H9 (cell line): ENCODE results near the gene DHRS2. TPM values are rescaled to one million over a fixed set of nuclear protein-coding genes. Genes with fewer than 3 reads are reported as not detected.

ENCODE experiments used
- DNase-seq: peaks from one replicate; pipeline ENCODE4 v3.0.0-alpha.2; 2017
- H2AFZ ChIP-seq: one replicate; pipeline ENCODE4 v1.6.1; 2013; ENCODE audit warnings: mild to moderate bottlenecking, low read length, control low read depth, moderate library complexity
- H2AK5ac ChIP-seq: 2 replicates; pipeline ENCODE4 v1.6.1; 2013; ENCODE audit warnings: low read length, control low read depth, mixed read lengths; ENCODE audit not compliant: insufficient read length
- H2BK120ac ChIP-seq: one replicate; pipeline ENCODE4 v1.6.1; 2013; ENCODE audit warnings: low read depth, mild to moderate bottlenecking, low read length, control low read depth, inconsistent platforms; ENCODE audit not compliant: poor library complexity, severe bottlenecking
- H2BK12ac ChIP-seq: 2 replicates; pipeline ENCODE4 v1.6.1; 2013; ENCODE audit warnings: low read length, control low read depth, mixed read lengths, low read depth; ENCODE audit not compliant: insufficient read length
- H2BK15ac ChIP-seq: 2 replicates; pipeline ENCODE4 v1.6.1; 2013; ENCODE audit warnings: low read depth, low read length, control low read depth
- H2BK20ac ChIP-seq: one replicate; pipeline ENCODE4 v1.6.1; 2013; ENCODE audit warnings: low read depth, mild to moderate bottlenecking, low read length, control low read depth, inconsistent platforms; ENCODE audit not compliant: poor library complexity, severe bottlenecking
- H2BK5ac ChIP-seq: 2 replicates; pipeline ENCODE4 v1.6.1; 2013; ENCODE audit warnings: low read length, control low read depth, mixed read lengths; ENCODE audit not compliant: insufficient read length
- H3K14ac ChIP-seq: 2 replicates; pipeline ENCODE4 v1.6.1; 2013; ENCODE audit warnings: low read length, control low read depth; ENCODE audit not compliant: insufficient read depth
- H3K18ac ChIP-seq: 2 replicates; pipeline ENCODE4 v1.6.1; 2013; ENCODE audit warnings: low read depth, mild to moderate bottlenecking, mixed read lengths, low read length, control low read depth; ENCODE audit not compliant: insufficient read length
- H3K23ac ChIP-seq: 2 replicates; pipeline ENCODE4 v1.6.1; 2013; ENCODE audit warnings: low read length, control low read depth, mixed read lengths, low read depth; ENCODE audit not compliant: insufficient read length
- H3K23me2 ChIP-seq: 2 replicates; pipeline ENCODE4 v1.6.1; 2013; ENCODE audit warnings: low read depth, mild to moderate bottlenecking, mixed read lengths, low read length, control low read depth; ENCODE audit not compliant: insufficient read length, poor library complexity, severe bottlenecking
- H3K27ac ChIP-seq: 2 replicates; pipeline ENCODE4 v1.5.1; 2013; ENCODE audit warnings: low read length, control low read depth, mixed read lengths, low read depth; ENCODE audit not compliant: insufficient read length
- H3K27me3 ChIP-seq: 2 replicates; pipeline ENCODE4 v1.6.1; 2013; ENCODE audit warnings: low read length, control low read depth, inconsistent platforms; ENCODE audit not compliant: insufficient read depth
- H3K4ac ChIP-seq: 2 replicates; pipeline ENCODE4 v1.6.1; 2013; ENCODE audit warnings: low read depth, mild to moderate bottlenecking, control low read depth, inconsistent platforms, low read length, moderate library complexity
- H3K4me1 ChIP-seq: 2 replicates; pipeline ENCODE4 v1.6.1; 2013; ENCODE audit warnings: low read length, control low read depth, inconsistent platforms; ENCODE audit not compliant: insufficient read depth
- H3K4me2 ChIP-seq: 2 replicates; pipeline ENCODE4 v1.6.1; 2013; ENCODE audit warnings: low read length, control low read depth, mixed read lengths; ENCODE audit not compliant: insufficient read length, insufficient read depth
- H3K56ac ChIP-seq: 2 replicates; pipeline ENCODE4 v1.6.1; 2013; ENCODE audit warnings: low read depth, mild to moderate bottlenecking, mixed read lengths, low read length, control low read depth; ENCODE audit not compliant: insufficient read length
- H3K79me1 ChIP-seq: 2 replicates; pipeline ENCODE4 v1.6.1; 2013; ENCODE audit warnings: low read depth, mild to moderate bottlenecking, moderate library complexity, low read length, control low read depth, inconsistent platforms; ENCODE audit not compliant: insufficient read depth, poor library complexity, severe bottlenecking
- H3K79me2 ChIP-seq: 2 replicates; pipeline ENCODE4 v1.6.1; 2013; ENCODE audit warnings: low read length, control low read depth, inconsistent platforms; ENCODE audit not compliant: insufficient read depth
- H3K9ac ChIP-seq: 2 replicates; pipeline ENCODE4 v1.6.1; 2013; ENCODE audit warnings: low read length, control low read depth, mixed read lengths; ENCODE audit not compliant: insufficient read length; ENCODE audit errors: extremely low read depth
- H3K9me3 ChIP-seq: one replicate; pipeline ENCODE4 v1.6.1; 2013; ENCODE audit warnings: low read depth, low read length, inconsistent platforms; ENCODE audit not compliant: control insufficient read depth
- H3T11ph ChIP-seq: one replicate; pipeline ENCODE4 v1.6.1; 2013; ENCODE audit warnings: mild to moderate bottlenecking, low read length, control low read depth, inconsistent platforms
- H4K20me1 ChIP-seq: one replicate; pipeline ENCODE4 v1.6.1; 2013; ENCODE audit not compliant: control insufficient read depth, insufficient read length, insufficient read depth
- H4K5ac ChIP-seq: 2 replicates; pipeline ENCODE4 v1.6.1; 2013; ENCODE audit warnings: low read depth, mild to moderate bottlenecking, mixed read lengths, low read length, control low read depth; ENCODE audit not compliant: insufficient read length
- H4K8ac ChIP-seq: replicated peaks from 2 replicates; pipeline ENCODE4 v1.6.1; 2013; ENCODE audit warnings: low read length, control low read depth, mixed read lengths, low read depth; ENCODE audit not compliant: insufficient read length
- H4K91ac ChIP-seq: 2 replicates; pipeline ENCODE4 v1.6.1; 2013; ENCODE audit warnings: low read depth, mild to moderate bottlenecking, moderate library complexity, mixed read lengths, low read length, control low read depth; ENCODE audit not compliant: insufficient read length
- H3K27ac Mint-ChIP-seq, 3 experiments: 2 replicates in 2 of 3; 3 replicates in 1 of 3; pipeline ENCODE4 v1.8.0; 2020 to 2021; ENCODE audit warnings: mixed read lengths in 3 of 3, mild to moderate bottlenecking in 1 of 3, moderate library complexity in 1 of 3
- H3K27me3 Mint-ChIP-seq: 2 replicates; pipeline ENCODE4 v1.8.0; 2021; ENCODE audit warnings: low read depth, mild to moderate bottlenecking, moderate library complexity, mixed read lengths
- H3K36me3 Mint-ChIP-seq, 3 experiments: 2 replicates in 2 of 3; 3 replicates in 1 of 3; pipeline ENCODE4 v1.8.0; 2020 to 2021; ENCODE audit warnings: low read depth in 3 of 3, mixed read lengths in 3 of 3; ENCODE audit not compliant: insufficient read depth in 1 of 3
- H3K4me1 Mint-ChIP-seq, 2 experiments: 2 replicates each; pipeline ENCODE4 v1.8.0; 2020; ENCODE audit warnings: mixed read lengths in 2 of 2
- H3K4me3 Mint-ChIP-seq, 2 experiments: 2 replicates in 1 of 2; 3 replicates in 1 of 2; pipeline ENCODE4 v1.8.0; 2020 to 2021; ENCODE audit warnings: mild to moderate bottlenecking in 2 of 2, mixed read lengths in 2 of 2, moderate library complexity in 1 of 2
- H3K9me3 Mint-ChIP-seq, 2 experiments: 2 replicates in 1 of 2; 3 replicates in 1 of 2; pipeline ENCODE4 v1.8.0; 2020; ENCODE audit warnings: mild to moderate bottlenecking in 2 of 2, mixed read lengths in 2 of 2, moderate library complexity in 1 of 2
- CTCF ChIP-seq: fragments of 200-600 bp; sonication (generic); conservative IDR thresholded peaks from 3 replicates; pipeline ENCODE4 v1.8.0; 2021; ENCODE audit warnings: antibody characterized with exemption, mild to moderate bottlenecking
- WGBS: extraction: QIAGEN DNeasy Blood & Tissue Kit; methylation state at CpG from one replicate; pipeline ENCODE4 v1.1.7; 2013; ENCODE audit warnings: missing lambda C conversion rate, low lambda C conversion rate, mixed read lengths; ENCODE audit not compliant: insufficient read length; ENCODE audit errors: extremely low coverage; 5-methylcytosine and 5-hydroxymethylcytosine counted together
- total RNA-seq: library from RNA; stranded (reverse); gene quantifications from 2 replicates; pipeline ENCODE4 v1.2.1, GENCODE V29; 2021

The DHRS2 gene
- total RNA-seq, 1 experiment from 2014 or later: 0.66 TPM

- TF ChIP-seq CTCF: no peak
- Histone ChIP-seq H3K9me3 (no peaks in the 10 kb centered on the region), H2BK120ac (no peak overlapping the region), H3K23ac (no peak overlapping the region), H3K79me1 (no peaks in the 10 kb centered on the region), H2AK5ac (no peak overlapping the region), H2BK12ac (no peak overlapping the region), H3K23me2 (no peaks in the 10 kb centered on the region), H4K20me1 (no peaks in the 10 kb centered on the region), H4K8ac (no peak overlapping the region), H3T11ph (no peak overlapping the region), H2BK15ac (no peak overlapping the region), H3K18ac (no peak overlapping the region), H3K27me3 (no peaks in the 10 kb centered on the region), H3K4me1 (no peaks in the 10 kb centered on the region), H2AFZ (no peak overlapping the region), H3K14ac (no peak overlapping the region), H3K4me2 (no peak overlapping the region), H3K56ac (no peak overlapping the region), H4K5ac (no peak overlapping the region), H3K9ac (no peak overlapping the region), H3K79me2 (no peaks in the 10 kb centered on the region), H2BK5ac (no peak overlapping the region), H4K91ac (no peak overlapping the region), H3K27ac (no peak overlapping the region), H3K4ac (no peak overlapping the region), H2BK20ac (no peak overlapping the region)
- Mint-ChIP-seq H3K9me3 (peaks cover 2 to 27% of the 10 kb centered on the region in 2 experiments; a peak in 2 of 5 replicates), H3K4me1 (no peaks in the 10 kb centered on the region), H3K27me3 (peaks cover 3% of the 10 kb centered on the region), H3K27ac (no peak overlapping the region), H3K4me3 (no peak overlapping the region), H3K36me3 (no peaks in the 10 kb centered on the region)
- DNase-seq: no peak
- no CpG with 5 or more reads among the region's 2 CpGs for WGBS
Measured at GRCh38 chr14:23600322-23600707, 35.8 kb upstream of the DHRS2 start.
